CD8-positive, alpha-beta memory T cell (primary cell): ENCODE results near the gene IDI2. TPM values are rescaled to one million over a fixed set of nuclear protein-coding genes. Genes with fewer than 3 reads are reported as not detected.

Experiments used
- CTCF ChIA-PET: fragments of 350-600 bp; sonication (Branson Sonifier 250); formaldehyde crosslinking; loops from one replicate; lab custom pipeline; 2021; ENCODE audit warnings: antibody characterized with exemption; lab: Charles Lee
- POLR2A ChIA-PET: fragments of 350-600 bp; sonication (Branson Sonifier 250); formaldehyde crosslinking; loops from one replicate; lab custom pipeline; 2021; ENCODE audit warnings: antibody characterized with exemption; lab: Charles Lee
- DNase-seq, 5 donors: peaks; one replicate each; pipeline versions ENCODE4 v3.0.0 to v3.0.0-alpha.2; 2020 to 2022; ENCODE audit warnings: mixed read lengths in 1 of 5
- H3K27ac ChIP-seq: one replicate; pipeline ENCODE4 v1.7.0; 2013; ENCODE audit warnings: low read depth, mild to moderate bottlenecking, low read length, moderate library complexity
- H3K27me3 ChIP-seq: 2 replicates; pipeline ENCODE4 v1.7.0; 2013; ENCODE audit warnings: low read length, mild to moderate bottlenecking; ENCODE audit not compliant: insufficient read depth, poor library complexity, severe bottlenecking
- H3K36me3 ChIP-seq: 2 replicates; pipeline ENCODE4 v1.7.0; 2013; ENCODE audit warnings: mild to moderate bottlenecking, low read length, moderate library complexity; ENCODE audit not compliant: insufficient read depth
- H3K4me1 ChIP-seq: 2 replicates; pipeline ENCODE4 v1.7.0; 2013; ENCODE audit warnings: mild to moderate bottlenecking, low read length, moderate library complexity; ENCODE audit not compliant: insufficient read depth
- H3K4me3 ChIP-seq: 2 replicates; pipeline ENCODE4 v1.7.0; 2013; ENCODE audit warnings: mild to moderate bottlenecking, low read length
- H3K9me3 ChIP-seq: 2 replicates; pipeline ENCODE4 v1.7.0; 2013; ENCODE audit warnings: mild to moderate bottlenecking, low read length
- H3K27ac Mint-ChIP-seq, 8 donors: one replicate each; pipeline ENCODE4 v1.8.0; 2020 to 2021; ENCODE audit warnings: mixed read lengths in 8 of 8, mild to moderate bottlenecking in 6 of 8, inconsistent platforms in 3 of 8, moderate library complexity in 3 of 8
- H3K27me3 Mint-ChIP-seq, 2 donors: one replicate each; pipeline ENCODE4 v1.8.0; 2020 to 2021; ENCODE audit warnings: mixed read lengths in 2 of 2, mild to moderate bottlenecking in 1 of 2, moderate library complexity in 1 of 2
- H3K36me3 Mint-ChIP-seq, 3 donors: one replicate each; pipeline ENCODE4 v1.8.0; 2020 to 2021; ENCODE audit warnings: mixed read lengths in 3 of 3, inconsistent platforms in 1 of 3, mild to moderate bottlenecking in 1 of 3
- H3K4me1 Mint-ChIP-seq, 3 donors: one replicate each; pipeline ENCODE4 v1.8.0; 2020 to 2021; ENCODE audit warnings: mixed read lengths in 3 of 3, inconsistent platforms in 1 of 3, mild to moderate bottlenecking in 1 of 3
- H3K4me3 Mint-ChIP-seq, 7 donors: one replicate each; pipeline ENCODE4 v1.8.0; 2020 to 2021; ENCODE audit warnings: mixed read lengths in 7 of 7, mild to moderate bottlenecking in 6 of 7, moderate library complexity in 4 of 7, inconsistent platforms in 2 of 7
- H3K9me3 Mint-ChIP-seq, 5 donors: one replicate each; pipeline ENCODE4 v1.8.0; 2020 to 2022; ENCODE audit warnings: mixed read lengths in 5 of 5, mild to moderate bottlenecking in 3 of 5, moderate library complexity in 2 of 5, inconsistent platforms in 1 of 5
- polyA plus RNA-seq: library from polyadenylated mRNA; unstranded; fragments of 300-500 nt; fragmentation: Illumina TruSeq; gene quantifications from one replicate; pipeline ENCODE4 v1.2.3, GENCODE V29; 2021
- total RNA-seq, 2 experiments: library from RNA; stranded (reverse); gene quantifications; one replicate each; pipeline ENCODE4 v1.2.3, GENCODE V29; 2021

The IDI2 gene
- total and polyA plus RNA-seq, 3 experiments from 2014 or later, result not detected

- Histone ChIP-seq H3K36me3 (no peaks in the 10 kb centered on the region), H3K4me3 (no peak overlapping the region), H3K9me3 (peaks cover 15% of the 10 kb centered on the region), H3K27me3 (no peaks in the 10 kb centered on the region), H3K27ac (no peak overlapping the region), H3K4me1 (no peaks in the 10 kb centered on the region)
- DNase-seq, result no peak
- ChIA-PET POLR2A (no interaction called here), CTCF (no interaction called here)
- Mint-ChIP-seq H3K9me3 (peaks cover 18 to 24% (median 20%) of the 10 kb centered on the region in 5 donors), H3K4me1 (no peaks in the 10 kb centered on the region), H3K27ac (no peak overlapping the region), H3K36me3 (peaks cover 0 to 32% (median 4%) of the 10 kb centered on the region in 3 donors), H3K27me3 (peaks cover 0 to 11% of the 10 kb centered on the region in 2 donors), H3K4me3 (no peak overlapping the region)
These were observed 49.3 kb downstream of the IDI2 start for GRCh38 chr10:976316-976715.

GRCh38 chr10:974785-975074 is 50.9 kb downstream of the IDI2 start:
- Mint-ChIP-seq H3K36me3 (peaks cover 0 to 25% (median 0%) of the 10 kb centered on the region in 3 donors), H3K4me1 (no peaks in the 10 kb centered on the region), H3K9me3 (peaks cover 10 to 19% (median 12%) of the 10 kb centered on the region in 5 donors), H3K4me3 (no peak overlapping the region), H3K27ac (peak overlapping the region in 1 of 8 donors; percentile 86), H3K27me3 (peaks cover 0 to 20% of the 10 kb centered on the region in 2 donors)
- Histone ChIP-seq H3K4me1 (no peaks in the 10 kb centered on the region), H3K27me3 (no peaks in the 10 kb centered on the region), H3K4me3 (no peak overlapping the region), H3K27ac (no peak overlapping the region), H3K9me3 (peaks cover 7% of the 10 kb centered on the region), H3K36me3 (no peaks in the 10 kb centered on the region)
- CTCF ChIA-PET, result no interaction called here
- POLR2A ChIA-PET, result no interaction called here
- no peak for DNase-seq

- H3K27me3 ChIP-seq, result no peaks in the 10 kb centered on the region
- no peak overlapping the region for H3K27ac Mint-ChIP-seq
- POLR2A ChIA-PET, result no interaction called here
These were observed 51.4 kb downstream of the IDI2 start for GRCh38 chr10:974038-974784.

GRCh38 chr10:972763-973162 is 52.9 kb downstream of the IDI2 start:
- Mint-ChIP-seq H3K36me3 (peaks cover 0 to 17% (median 0%) of the 10 kb centered on the region in 3 donors), H3K27me3 (peaks cover 3 to 37% of the 10 kb centered on the region in 2 donors), H3K4me3 (no peak overlapping the region), H3K9me3 (peaks cover 0 to 5% (median 0%) of the 10 kb centered on the region in 5 donors), H3K27ac (no peak overlapping the region), H3K4me1 (no peaks in the 10 kb centered on the region)
- no peaks in the 10 kb centered on the region for H3K27me3 ChIP-seq
- CTCF ChIA-PET, result interaction anchor here (1.9 kb wide), 1 partner anchor 13 kb away, joined by 4 read pairs; no protein-coding TSS in a partner anchor
- no peaks in the 10 kb centered on the region for H3K9me3 ChIP-seq
- H3K36me3 ChIP-seq, result no peaks in the 10 kb centered on the region
- H3K27ac ChIP-seq, result no peak overlapping the region
- POLR2A ChIA-PET, result no interaction called here
- H3K4me1 ChIP-seq, result no peaks in the 10 kb centered on the region
- DNase-seq, result no peak
- no peak overlapping the region for H3K4me3 ChIP-seq

More at GRCh38 chr10:974038-974784, 51.4 kb downstream of the IDI2 start:
- Mint-ChIP-seq H3K4me3 (no peak overlapping the region), H3K9me3 (peaks cover 7 to 16% (median 10%) of the 10 kb centered on the region in 5 donors), H3K4me1 (no peaks in the 10 kb centered on the region), H3K27me3 (peaks cover 0 to 25% of the 10 kb centered on the region in 2 donors), H3K36me3 (peaks cover 0 to 24% (median 0%) of the 10 kb centered on the region in 3 donors)
- DNase-seq, result no peak
- H3K27ac ChIP-seq, result no peak overlapping the region
- H3K4me1 ChIP-seq, result no peaks in the 10 kb centered on the region
- H3K4me3 ChIP-seq, result no peak overlapping the region
- no peaks in the 10 kb centered on the region for H3K36me3 ChIP-seq
- CTCF ChIA-PET, result interaction anchor here (1.9 kb wide), 1 partner anchor 12 kb away, joined by 4 read pairs; no protein-coding TSS in a partner anchor
- H3K9me3 ChIP-seq, result peaks cover 5% of the 10 kb centered on the region

- CTCF ChIA-PET, result no interaction called here
- H3K4me3 ChIP-seq, result no peak overlapping the region
- no peaks in the 10 kb centered on the region for H3K36me3 ChIP-seq
- DNase-seq, result no peak
- Mint-ChIP-seq H3K4me3 (no peak overlapping the region), H3K27ac (no peak overlapping the region), H3K9me3 (peaks cover 0 to 4% (median 0%) of the 10 kb centered on the region in 5 donors), H3K4me1 (peaks cover 0 to 8% (median 0%) of the 10 kb centered on the region in 3 donors), H3K27me3 (peaks cover 3 to 42% of the 10 kb centered on the region in 2 donors), H3K36me3 (peaks cover 0 to 14% (median 0%) of the 10 kb centered on the region in 3 donors)
- peaks cover 4% of the 10 kb centered on the region for H3K4me1 ChIP-seq
- H3K9me3 ChIP-seq, result no peaks in the 10 kb centered on the region
- H3K27me3 ChIP-seq, result no peaks in the 10 kb centered on the region
- H3K27ac ChIP-seq, result no peak overlapping the region
- POLR2A ChIA-PET, result no interaction called here
These were observed 54.0 kb downstream of the IDI2 start for GRCh38 chr10:971613-972012.

- Mint-ChIP-seq H3K36me3 (peaks cover 0 to 11% (median 0%) of the 10 kb centered on the region in 3 donors), H3K9me3 (peaks cover 0 to 4% (median 0%) of the 10 kb centered on the region in 5 donors), H3K27ac (no peak overlapping the region), H3K4me3 (no peak overlapping the region), H3K4me1 (peaks cover 0 to 8% (median 0%) of the 10 kb centered on the region in 3 donors), H3K27me3 (peaks cover 3 to 42% of the 10 kb centered on the region in 2 donors)
- Histone ChIP-seq H3K4me3 (no peak overlapping the region), H3K27ac (no peak overlapping the region), H3K9me3 (no peaks in the 10 kb centered on the region), H3K27me3 (no peaks in the 10 kb centered on the region), H3K4me1 (peaks cover 4% of the 10 kb centered on the region), H3K36me3 (no peaks in the 10 kb centered on the region)
- no peak for DNase-seq
- ChIA-PET CTCF (no interaction called here), POLR2A (no interaction called here)
These were observed 54.5 kb downstream of the IDI2 start for GRCh38 chr10:971150-971542.

- Mint-ChIP-seq H3K36me3 (peaks cover 0 to 11% (median 0%) of the 10 kb centered on the region in 3 donors), H3K4me1 (peaks cover 0 to 8% (median 0%) of the 10 kb centered on the region in 3 donors), H3K27me3 (peaks cover 3 to 45% of the 10 kb centered on the region in 2 donors), H3K27ac (peak overlapping the region in 1 of 8 donors; percentile 6), H3K4me3 (no peak overlapping the region), H3K9me3 (peaks cover 0 to 4% (median 0%) of the 10 kb centered on the region in 5 donors)
- peaks cover 4% of the 10 kb centered on the region for H3K4me1 ChIP-seq
- H3K27me3 ChIP-seq, result no peaks in the 10 kb centered on the region
- H3K9me3 ChIP-seq, result no peaks in the 10 kb centered on the region
- POLR2A ChIA-PET, result no interaction called here
- H3K4me3 ChIP-seq, result no peak overlapping the region
- DNase-seq, result no peak
- no peaks in the 10 kb centered on the region for H3K36me3 ChIP-seq
- CTCF ChIA-PET, result no interaction called here
- H3K27ac ChIP-seq, result no peak overlapping the region
These were observed 55.1 kb downstream of the IDI2 start for GRCh38 chr10:970311-971149.
